ENCODE results near the gene FYN. TPM values are rescaled to one million over a fixed set of nuclear protein-coding genes. Genes with fewer than 3 reads are reported as not detected.
A peak's percentile ranks its signal among the peaks of the same experiment; 100 is the strongest.

Gene FYN
- total and polyA plus RNA-seq, 2 of the 13 experiments (the other 11 are each of a cell fraction or from before 2014, with no cell fraction given): 15.5 to 24.6 TPM

DNA sequence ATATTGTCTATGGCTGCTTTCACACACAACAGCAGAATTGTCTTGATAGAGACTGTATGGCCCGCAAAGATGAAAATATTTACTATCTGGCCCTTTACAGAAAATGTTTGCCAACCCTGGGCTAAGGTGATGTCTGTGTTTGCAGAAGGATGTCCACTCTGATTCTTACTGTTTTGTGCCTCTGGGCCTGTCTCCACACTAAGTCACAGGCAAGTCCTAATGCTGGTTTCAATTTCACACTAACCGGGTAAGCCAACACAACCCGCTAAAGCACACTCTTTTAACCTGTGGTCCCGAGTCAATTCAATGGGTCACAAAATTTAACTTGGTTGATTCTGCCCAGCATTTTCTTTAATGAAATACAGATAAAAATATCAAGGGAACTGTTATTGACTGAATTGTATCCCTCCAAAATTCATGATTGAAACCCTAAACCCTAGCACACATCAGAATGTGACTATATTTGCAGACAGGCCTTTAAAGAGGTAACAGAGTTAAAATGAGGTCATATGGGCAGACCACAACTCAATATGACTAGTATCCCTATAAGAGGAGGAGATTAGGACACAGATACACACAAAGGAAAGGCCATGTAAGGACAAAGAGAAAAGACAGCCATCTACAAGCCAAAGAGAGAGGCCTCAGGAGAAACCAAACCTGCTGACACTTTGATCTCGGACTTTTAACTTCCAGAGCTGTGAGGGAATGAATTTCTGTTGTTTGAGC, 78.4 kb downstream of the FYN start (continued):
- TF ChIP-seq, protein P1, sequence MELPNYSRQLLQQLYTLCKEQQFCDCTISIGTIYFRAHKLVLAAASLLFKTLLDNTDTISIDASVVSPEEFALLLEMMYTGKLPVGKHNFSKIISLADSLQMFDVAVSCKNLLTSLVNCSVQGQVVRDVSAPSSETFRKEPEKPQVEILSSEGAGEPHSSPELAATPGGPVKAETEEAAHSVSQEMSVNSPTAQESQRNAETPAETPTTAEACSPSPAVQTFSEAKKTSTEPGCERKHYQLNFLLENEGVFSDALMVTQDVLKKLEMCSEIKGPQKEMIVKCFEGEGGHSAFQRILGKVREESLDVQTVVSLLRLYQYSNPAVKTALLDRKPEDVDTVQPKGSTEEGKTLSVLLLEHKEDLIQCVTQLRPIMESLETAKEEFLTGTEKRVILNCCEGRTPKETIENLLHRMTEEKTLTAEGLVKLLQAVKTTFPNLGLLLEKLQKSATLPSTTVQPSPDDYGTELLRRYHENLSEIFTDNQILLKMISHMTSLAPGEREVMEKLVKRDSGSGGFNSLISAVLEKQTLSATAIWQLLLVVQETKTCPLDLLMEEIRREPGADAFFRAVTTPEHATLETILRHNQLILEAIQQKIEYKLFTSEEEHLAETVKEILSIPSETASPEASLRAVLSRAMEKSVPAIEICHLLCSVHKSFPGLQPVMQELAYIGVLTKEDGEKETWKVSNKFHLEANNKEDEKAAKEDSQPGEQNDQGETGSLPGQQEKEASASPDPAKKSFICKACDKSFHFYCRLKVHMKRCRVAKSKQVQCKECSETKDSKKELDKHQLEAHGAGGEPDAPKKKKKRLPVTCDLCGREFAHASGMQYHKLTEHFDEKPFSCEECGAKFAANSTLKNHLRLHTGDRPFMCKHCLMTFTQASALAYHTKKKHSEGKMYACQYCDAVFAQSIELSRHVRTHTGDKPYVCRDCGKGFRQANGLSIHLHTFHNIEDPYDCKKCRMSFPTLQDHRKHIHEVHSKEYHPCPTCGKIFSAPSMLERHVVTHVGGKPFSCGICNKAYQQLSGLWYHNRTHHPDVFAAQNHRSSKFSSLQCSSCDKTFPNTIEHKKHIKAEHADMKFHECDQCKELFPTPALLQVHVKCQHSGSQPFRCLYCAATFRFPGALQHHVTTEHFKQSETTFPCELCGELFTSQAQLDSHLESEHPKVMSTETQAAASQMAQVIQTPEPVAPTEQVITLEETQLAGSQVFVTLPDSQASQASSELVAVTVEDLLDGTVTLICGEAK (IDR thresholded peaks at IDR 0.05): no peak
- TF ChIP-seq, protein P1 (CRISPR knock-in tag; IDR thresholded peaks at IDR 0.05): no peak
- 0 out of 4 replicates have a peak, but pooled peaks of 1 of the 2 experiments have one; percentile 29 for TF ChIP-seq EP300 (IDR thresholded peaks at IDR 0.05; ENCODE audit: low read depth in 2 of 2, low read length in 2 of 2)
- TF ChIP-seq EP300 (CRISPR knock-in tag; IDR thresholded peaks at IDR 0.05; ENCODE audit: borderline replicate concordance): no peak
- TF ChIP-seq ZSCAN9 (CRISPR knock-in tag; IDR thresholded peaks at IDR 0.05; ENCODE audit: borderline replicate concordance): no peak
- TF ChIP-seq SRF (IDR thresholded peaks at IDR 0.05; ENCODE audit: low read depth, low read length): 0 out of 2 replicates have a peak, but pooled peaks have one; percentile 56
- TF ChIP-seq ZNF143 (CRISPR knock-in tag; IDR thresholded peaks at IDR 0.05): no peak
- no peak for TF ChIP-seq TCF12 (IDR thresholded peaks at IDR 0.05)
- TF ChIP-seq TCF12 (CRISPR knock-in tag; IDR thresholded peaks at IDR 0.05): no peak
- no peak for TF ChIP-seq ATRX (CRISPR knock-in tag; IDR thresholded peaks at IDR 0.05; ENCODE audit: borderline replicate concordance)
- no peak for TF ChIP-seq KLF9 (CRISPR knock-in tag; IDR thresholded peaks at IDR 0.05; ENCODE audit: low read depth)
- TF ChIP-seq ZNF224 (CRISPR knock-in tag; IDR thresholded peaks at IDR 0.05): no peak
- no peak for TF ChIP-seq IRX3 (CRISPR knock-in tag; IDR thresholded peaks at IDR 0.05; ENCODE audit: borderline replicate concordance, low read depth)
- TF ChIP-seq, protein P2, sequence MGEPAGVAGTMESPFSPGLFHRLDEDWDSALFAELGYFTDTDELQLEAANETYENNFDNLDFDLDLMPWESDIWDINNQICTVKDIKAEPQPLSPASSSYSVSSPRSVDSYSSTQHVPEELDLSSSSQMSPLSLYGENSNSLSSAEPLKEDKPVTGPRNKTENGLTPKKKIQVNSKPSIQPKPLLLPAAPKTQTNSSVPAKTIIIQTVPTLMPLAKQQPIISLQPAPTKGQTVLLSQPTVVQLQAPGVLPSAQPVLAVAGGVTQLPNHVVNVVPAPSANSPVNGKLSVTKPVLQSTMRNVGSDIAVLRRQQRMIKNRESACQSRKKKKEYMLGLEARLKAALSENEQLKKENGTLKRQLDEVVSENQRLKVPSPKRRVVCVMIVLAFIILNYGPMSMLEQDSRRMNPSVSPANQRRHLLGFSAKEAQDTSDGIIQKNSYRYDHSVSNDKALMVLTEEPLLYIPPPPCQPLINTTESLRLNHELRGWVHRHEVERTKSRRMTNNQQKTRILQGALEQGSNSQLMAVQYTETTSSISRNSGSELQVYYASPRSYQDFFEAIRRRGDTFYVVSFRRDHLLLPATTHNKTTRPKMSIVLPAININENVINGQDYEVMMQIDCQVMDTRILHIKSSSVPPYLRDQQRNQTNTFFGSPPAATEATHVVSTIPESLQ (CRISPR knock-in tag; conservative IDR thresholded peaks at IDR 0.05): 0 out of 2 replicates have a peak, but pooled peaks have one; percentile 40
- TF ChIP-seq ETV5 (CRISPR knock-in tag; IDR thresholded peaks at IDR 0.05; ENCODE audit: borderline replicate concordance): no peak
- peak; percentile 42 for TF ChIP-seq ZFX (CRISPR knock-in tag; IDR thresholded peaks at IDR 0.05; ENCODE audit: low read depth)
- TF ChIP-seq, protein P3, sequence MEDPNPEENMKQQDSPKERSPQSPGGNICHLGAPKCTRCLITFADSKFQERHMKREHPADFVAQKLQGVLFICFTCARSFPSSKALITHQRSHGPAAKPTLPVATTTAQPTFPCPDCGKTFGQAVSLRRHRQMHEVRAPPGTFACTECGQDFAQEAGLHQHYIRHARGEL (CRISPR knock-in tag; IDR thresholded peaks at IDR 0.05): no peak
- TF ChIP-seq, protein P4, sequence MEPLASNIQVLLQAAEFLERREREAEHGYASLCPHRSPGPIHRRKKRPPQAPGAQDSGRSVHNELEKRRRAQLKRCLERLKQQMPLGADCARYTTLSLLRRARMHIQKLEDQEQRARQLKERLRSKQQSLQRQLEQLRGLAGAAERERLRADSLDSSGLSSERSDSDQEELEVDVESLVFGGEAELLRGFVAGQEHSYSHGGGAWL (CRISPR knock-in tag; IDR thresholded peaks at IDR 0.05): no peak
- TF ChIP-seq MIXL1 (CRISPR knock-in tag; IDR thresholded peaks at IDR 0.05): 0 out of 2 replicates have a peak, but pooled peaks have one; percentile 35

Measured in HepG2 (cell line).